Skeletal muscle satellite cell (primary cell): ENCODE measurements around the gene RPUSD3.

ENCODE experiments used
- H3K27me3 ChIP-seq: 2 replicates; pipeline ENCODE4 v1.7.0; 2013; ENCODE audit warnings: low read length; ENCODE audit not compliant: control insufficient read depth, insufficient read depth
- H3K36me3 ChIP-seq: 2 replicates; pipeline ENCODE4 v1.7.0; 2013; ENCODE audit warnings: mild to moderate bottlenecking, control low read depth, low read length; ENCODE audit not compliant: insufficient read depth
- H3K4me1 ChIP-seq: 2 replicates; pipeline ENCODE4 v1.7.0; 2013; ENCODE audit warnings: low read length; ENCODE audit not compliant: control insufficient read depth, insufficient read depth
- H3K4me2 ChIP-seq: 2 replicates; pipeline ENCODE4 v1.7.0; 2013; ENCODE audit warnings: mild to moderate bottlenecking, low read length
- H3K4me3 ChIP-seq: 2 replicates; pipeline ENCODE4 v1.7.0; 2013; ENCODE audit warnings: low read length
- H3K9ac ChIP-seq: 2 replicates; pipeline ENCODE4 v1.7.0; 2013; ENCODE audit warnings: mild to moderate bottlenecking, low read depth, low read length, moderate library complexity
- H3K9me3 ChIP-seq: replicated peaks from 2 replicates; pipeline ENCODE4 v1.7.0; 2013; ENCODE audit warnings: mild to moderate bottlenecking, control low read depth, low read length

The RPUSD3 gene

GRCh38 chr3:9809239-9809614, 34.6 kb downstream of the RPUSD3 start:
- peak overlapping the region; percentile 73 for H3K4me3 ChIP-seq
- no peaks in the 10 kb centered on the region for H3K27me3 ChIP-seq
- peak overlapping the region; percentile 91 for H3K4me2 ChIP-seq
- no peaks in the 10 kb centered on the region for H3K9me3 ChIP-seq
- peak overlapping the region; percentile 85 for H3K9ac ChIP-seq
- H3K4me1 ChIP-seq = peaks cover 28% of the 10 kb centered on the region
- H3K36me3 ChIP-seq = peaks cover 46% of the 10 kb centered on the region

- Histone ChIP-seq H3K4me2 (no peak overlapping the region), H3K4me3 (no peak overlapping the region), H3K4me1 (peaks cover 28% of the 10 kb centered on the region), H3K27me3 (no peaks in the 10 kb centered on the region), H3K9ac (no peak overlapping the region), H3K36me3 (peaks cover 53% of the 10 kb centered on the region), H3K9me3 (no peaks in the 10 kb centered on the region)
Observed at GRCh38 chr3:9808345-9809037, 35.3 kb downstream of the RPUSD3 start.

GRCh38 chr3:9807981-9808344, 35.8 kb downstream of the RPUSD3 start:
- Histone ChIP-seq H3K36me3 (peaks cover 55% of the 10 kb centered on the region), H3K27me3 (no peaks in the 10 kb centered on the region)

GRCh38 chr3:9806688-9807589, 36.9 kb downstream of the RPUSD3 start:
- Histone ChIP-seq H3K4me2 (no peak overlapping the region), H3K36me3 (peaks cover 56% of the 10 kb centered on the region), H3K4me1 (peaks cover 28% of the 10 kb centered on the region), H3K9ac (no peak overlapping the region), H3K9me3 (no peaks in the 10 kb centered on the region), H3K27me3 (no peaks in the 10 kb centered on the region), H3K4me3 (no peak overlapping the region)

More at GRCh38 chr3:9807981-9808344, 35.8 kb downstream of the RPUSD3 start:
- no peak overlapping the region for H3K4me2 ChIP-seq
- H3K4me1 ChIP-seq = peaks cover 28% of the 10 kb centered on the region
- H3K4me3 ChIP-seq = no peak overlapping the region
- no peak overlapping the region for H3K9ac ChIP-seq
- no peaks in the 10 kb centered on the region for H3K9me3 ChIP-seq

GRCh38 chr3:9806137-9806536, 37.7 kb downstream of the RPUSD3 start:
- no peak overlapping the region for H3K4me3 ChIP-seq
- peaks cover 28% of the 10 kb centered on the region for H3K4me1 ChIP-seq
- H3K9me3 ChIP-seq = no peaks in the 10 kb centered on the region
- H3K4me2 ChIP-seq = no peak overlapping the region
- no peaks in the 10 kb centered on the region for H3K27me3 ChIP-seq
- no peak overlapping the region for H3K9ac ChIP-seq
- H3K36me3 ChIP-seq = peaks cover 63% of the 10 kb centered on the region

- Histone ChIP-seq H3K36me3 (peaks cover 73% of the 10 kb centered on the region), H3K9ac (no peak overlapping the region), H3K4me3 (no peak overlapping the region), H3K4me1 (peaks cover 19% of the 10 kb centered on the region), H3K27me3 (no peaks in the 10 kb centered on the region), H3K4me2 (no peak overlapping the region), H3K9me3 (no peaks in the 10 kb centered on the region)
Observed at GRCh38 chr3:9804996-9805395, 38.8 kb downstream of the RPUSD3 start.

- H3K4me2 ChIP-seq = no peak overlapping the region
- peaks cover 9% of the 10 kb centered on the region for H3K4me1 ChIP-seq
- H3K9me3 ChIP-seq = no peaks in the 10 kb centered on the region
- no peak overlapping the region for H3K4me3 ChIP-seq
- H3K9ac ChIP-seq = no peak overlapping the region
- no peaks in the 10 kb centered on the region for H3K27me3 ChIP-seq
- peaks cover 79% of the 10 kb centered on the region for H3K36me3 ChIP-seq
Observed at GRCh38 chr3:9803494-9803893, 40.3 kb downstream of the RPUSD3 start.

GRCh38 chr3:9800529-9800928, 43.3 kb downstream of the RPUSD3 start:
- Histone ChIP-seq H3K4me3 (no peak overlapping the region), H3K27me3 (no peaks in the 10 kb centered on the region), H3K9me3 (no peaks in the 10 kb centered on the region), H3K4me1 (no peaks in the 10 kb centered on the region), H3K36me3 (peaks cover 77% of the 10 kb centered on the region), H3K4me2 (no peak overlapping the region), H3K9ac (no peak overlapping the region)

GRCh38 chr3:9797196-9797945, 46.4 kb downstream of the RPUSD3 start:
- Histone ChIP-seq H3K9ac (no peak overlapping the region), H3K9me3 (no peaks in the 10 kb centered on the region), H3K36me3 (peaks cover 65% of the 10 kb centered on the region), H3K4me1 (no peaks in the 10 kb centered on the region), H3K27me3 (no peaks in the 10 kb centered on the region), H3K4me3 (no peak overlapping the region), H3K4me2 (no peak overlapping the region)

- no peak overlapping the region for H3K4me2 ChIP-seq
- H3K9me3 ChIP-seq = no peaks in the 10 kb centered on the region
- H3K27me3 ChIP-seq = no peaks in the 10 kb centered on the region
- H3K4me3 ChIP-seq = no peak overlapping the region
- no peak overlapping the region for H3K9ac ChIP-seq
- peaks cover 15% of the 10 kb centered on the region for H3K4me1 ChIP-seq
- H3K36me3 ChIP-seq = peaks cover 53% of the 10 kb centered on the region
Observed at GRCh38 chr3:9795207-9795606, 48.6 kb downstream of the RPUSD3 start.

GRCh38 chr3:9794400-9794799, 49.4 kb downstream of the RPUSD3 start:
- no peak overlapping the region for H3K4me3 ChIP-seq

More at GRCh38 chr3:9794400-9794799, 49.4 kb downstream of the RPUSD3 start:
- H3K9ac ChIP-seq = peak overlapping the region; percentile 98
- peaks cover 15% of the 10 kb centered on the region for H3K4me1 ChIP-seq
- H3K4me2 ChIP-seq = peak overlapping the region; percentile 97
- H3K36me3 ChIP-seq = peaks cover 51% of the 10 kb centered on the region
- H3K9me3 ChIP-seq = no peaks in the 10 kb centered on the region
- no peaks in the 10 kb centered on the region for H3K27me3 ChIP-seq
